G401 (cell line): ENCODE measurements around the gene THSD1. TPM values are rescaled to one million over a fixed set of nuclear protein-coding genes. Genes with fewer than 3 reads are reported as not detected.
"Not testable (repeated sequence)": the region's sequence is repeated elsewhere in the genome, so short reads cannot be mapped to it uniquely, and the experiment has no call there.

Source experiments
- DNase-seq: peaks from one replicate; pipeline ENCODE4 v3.0.0-alpha.2; 2015; ENCODE audit warnings: low spot score
- in situ Hi-C: cut with HindIII; loops from 2 replicates; pipeline ENCODE4 v1.10.0; 2016; ENCODE audit warnings: low sequenced_read_pairs, mixed read lengths
- total RNA-seq: library from RNA; depleted of rRNA; stranded (reverse); fragments of >200 nt; shearing (Covaris generic); gene quantifications from 2 replicates; pipeline ENCODE4 v1.2.3, GENCODE V29; 2014

The THSD1 gene
- total RNA-seq, 1 experiment from 2014 or later, result 1.3 TPM

DNA sequence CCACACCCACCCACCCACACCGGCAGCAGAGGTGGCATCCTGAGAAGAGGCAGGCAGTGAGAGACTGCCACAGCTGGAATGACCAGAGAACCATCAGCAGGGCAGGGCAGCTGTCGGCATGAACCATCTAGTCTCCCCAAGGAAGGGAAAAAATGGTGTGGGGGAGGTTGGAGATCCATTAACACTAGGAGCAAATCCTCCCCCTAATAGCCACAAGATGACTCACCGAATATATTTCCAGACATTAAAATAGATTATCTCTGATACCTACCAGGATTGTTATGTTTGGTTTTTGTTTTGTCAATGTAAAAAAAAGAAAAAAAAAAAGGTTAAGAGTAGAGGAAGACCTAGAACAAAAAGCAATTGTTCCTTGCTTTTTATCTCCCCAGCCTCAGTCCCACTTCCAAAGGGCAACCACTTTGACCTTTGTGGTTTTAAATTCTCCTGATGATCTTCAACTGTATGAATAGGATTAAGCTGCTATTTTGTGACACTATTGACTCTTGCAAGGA is 34.2 kb downstream of the THSD1 start:
- in situ Hi-C loops, result no loop called here
- DNase-seq, result no peak

- no peak for DNase-seq
- in situ Hi-C loops, result no loop called here
These were observed 39.7 kb downstream of the THSD1 start for GRCh38 chr13:52366291-52366690.

DNA sequence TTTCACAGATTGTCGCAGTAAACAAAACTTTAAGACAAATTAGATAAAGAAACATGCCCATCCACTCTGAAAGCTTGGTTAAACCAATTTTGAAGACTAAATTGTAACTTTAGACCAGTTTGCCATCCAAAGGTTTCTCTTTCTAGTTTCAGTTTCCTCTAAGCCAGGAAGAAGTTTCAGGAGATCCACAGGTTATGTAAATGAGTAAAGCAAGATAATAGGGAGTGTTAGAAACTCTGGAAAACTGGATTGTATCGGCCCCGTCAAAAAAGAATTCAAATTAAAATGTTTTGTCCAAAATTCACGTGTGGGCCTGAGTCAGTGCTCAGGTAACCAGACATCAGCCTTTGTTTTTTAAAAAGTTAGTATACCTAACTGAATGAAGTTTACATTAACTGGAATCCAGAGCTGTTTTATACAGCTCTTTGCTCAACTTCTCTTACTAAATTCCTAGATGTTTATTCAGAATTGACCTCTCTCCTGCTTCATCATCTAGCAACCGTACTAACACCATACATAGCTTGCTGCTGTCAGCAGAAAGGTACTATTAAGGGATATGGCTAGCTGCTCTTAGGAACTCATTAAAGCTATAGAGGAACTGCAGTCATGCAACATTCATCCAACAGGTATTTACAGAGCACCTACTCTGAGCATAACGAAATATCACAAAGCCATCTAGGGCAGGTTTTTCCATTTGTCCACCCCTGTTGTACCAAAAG is 43.6 kb downstream of the THSD1 start:
- in situ Hi-C loops, DNase-seq: not testable (repeated sequence)

GRCh38 chr13:52361225-52361624 is 44.7 kb downstream of the THSD1 start:
- in situ Hi-C loops, result no loop called here
- DNase-seq, result no peak

DNA sequence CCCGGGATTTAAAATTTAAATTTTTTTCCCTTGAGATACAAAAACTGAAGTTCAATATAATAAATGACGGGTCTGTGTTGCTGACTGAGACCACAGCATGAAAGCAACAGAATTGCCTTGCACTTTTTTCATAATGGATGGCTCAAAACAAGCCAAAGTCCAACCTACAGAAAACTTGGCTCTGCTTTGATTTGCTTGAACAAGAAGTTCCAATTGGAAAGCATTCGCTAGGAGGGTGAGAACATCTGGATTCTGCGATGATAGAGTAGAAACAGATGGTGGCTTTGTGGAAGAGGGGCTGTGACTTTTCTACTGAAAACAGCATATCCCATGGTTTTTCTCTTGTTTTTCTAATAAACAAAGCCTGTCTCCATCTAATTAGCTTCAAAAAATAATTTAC is 46.4 kb downstream of the THSD1 start:
- in situ Hi-C loops, result no loop called here
- DNase-seq, result no peak

DNA sequence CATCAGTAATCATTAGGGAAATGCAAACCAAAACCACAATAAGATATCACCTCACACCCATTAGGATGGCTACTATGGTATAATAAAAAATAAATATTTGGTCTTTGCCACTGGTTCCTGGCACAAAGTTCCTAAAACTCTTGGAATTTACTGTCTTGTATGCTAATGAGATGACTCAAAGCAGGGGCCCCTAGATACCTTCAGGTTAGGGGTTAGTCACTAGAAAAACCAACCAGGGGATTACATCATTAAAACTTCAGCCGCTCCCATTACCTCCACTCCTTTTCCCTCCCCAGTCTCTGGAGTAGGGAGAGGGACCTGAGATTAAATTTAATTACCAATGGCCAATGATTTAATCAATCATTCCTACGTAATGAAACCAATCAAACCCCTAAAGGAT is 49.6 kb downstream of the THSD1 start:
- in situ Hi-C loops, result no loop called here
- DNase-seq, result no peak

- in situ Hi-C loops, result no loop called here
- no peak for DNase-seq
These were observed 52.8 kb downstream of the THSD1 start for GRCh38 chr13:52353193-52353592.

DNA sequence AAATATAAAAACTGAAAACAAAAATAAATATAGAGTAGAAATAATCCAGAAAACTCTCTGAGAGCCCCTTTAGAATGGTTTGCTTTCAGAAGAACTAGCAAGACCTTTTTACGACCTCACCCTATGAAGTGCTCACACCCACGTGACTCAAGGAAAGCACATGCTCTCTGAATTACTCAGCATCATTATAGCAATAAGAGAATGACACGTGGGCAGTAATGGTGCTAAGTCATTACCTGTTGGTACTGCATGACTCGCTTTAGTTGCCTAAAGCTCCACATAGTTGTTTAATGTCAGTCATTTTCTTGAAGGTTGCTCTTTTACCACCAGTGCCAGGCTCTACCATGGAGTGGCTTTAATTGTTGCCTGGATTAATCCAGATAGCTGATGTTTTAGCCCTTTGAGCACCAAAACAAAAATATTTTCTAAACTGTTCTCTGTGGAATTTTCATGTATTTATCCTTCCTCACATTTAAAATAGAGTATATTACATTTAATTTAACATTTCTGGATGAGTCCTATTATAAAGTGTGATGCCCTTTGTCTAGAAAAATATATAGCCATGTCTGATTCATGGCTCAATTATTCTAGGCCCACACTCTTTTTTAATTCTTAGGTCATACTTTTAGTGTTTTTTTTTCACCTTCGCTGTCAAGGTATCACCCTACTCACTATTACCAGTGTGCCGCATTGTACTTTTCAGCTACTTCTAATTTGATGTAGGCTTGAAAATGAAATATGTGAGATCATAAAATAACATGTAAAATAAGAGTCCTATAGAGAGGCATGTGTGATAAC is 56.8 kb downstream of the THSD1 start:
- no peak for DNase-seq
- in situ Hi-C loops, result no loop called here

DNA sequence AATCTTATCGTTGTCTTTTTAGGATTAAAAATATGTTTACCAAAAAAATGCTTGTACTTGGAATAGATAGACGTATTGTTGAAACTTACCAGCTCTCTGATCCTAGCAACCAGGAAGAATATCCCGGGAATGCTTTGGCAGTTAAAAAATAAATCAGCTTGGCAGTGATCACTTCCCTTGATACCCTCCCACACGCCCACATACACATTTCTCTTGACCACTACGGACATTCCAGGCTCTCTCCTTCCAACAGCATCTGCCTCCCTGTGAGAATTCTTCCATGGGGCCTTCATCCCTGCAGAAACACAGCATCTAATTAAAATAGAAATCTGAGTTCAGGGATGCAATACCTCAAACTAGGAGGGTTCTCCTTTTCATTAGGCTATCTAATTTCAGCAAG is 57.9 kb downstream of the THSD1 start:
- DNase-seq, result no peak
- in situ Hi-C loops, result no loop called here

DNA sequence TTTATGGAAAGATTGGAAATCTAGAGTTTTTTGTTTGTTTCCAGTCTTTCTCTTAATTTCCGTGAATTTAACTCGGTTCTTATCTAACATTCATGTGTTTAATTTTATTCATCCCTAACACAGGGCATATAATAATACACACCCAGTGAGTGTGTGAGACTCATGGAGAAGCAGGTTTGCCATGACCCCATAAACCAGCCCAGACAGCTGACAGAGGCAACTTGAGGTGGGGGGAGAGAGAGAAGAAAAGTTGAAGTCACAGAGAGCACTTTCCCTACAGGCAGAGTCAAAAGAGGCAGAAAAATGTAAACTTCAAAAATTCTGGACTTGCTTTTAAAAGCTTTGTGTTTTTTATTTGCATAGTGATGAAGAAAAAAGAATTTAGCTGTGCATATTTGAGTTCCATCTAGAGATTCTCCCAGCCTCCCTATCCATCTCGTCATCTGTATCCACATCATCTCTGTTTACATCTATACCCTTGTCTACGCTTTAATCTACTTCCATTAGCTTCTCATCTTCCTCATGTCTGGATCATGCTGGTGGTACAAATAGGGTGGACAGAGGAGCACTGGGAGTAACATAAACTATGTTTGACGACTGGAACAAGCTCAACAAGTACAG is 60.2 kb downstream of the THSD1 start:
- no peak for DNase-seq
- in situ Hi-C loops, result no loop called here

- in situ Hi-C loops, result no loop called here
- DNase-seq, result no peak
These were observed 60.9 kb downstream of the THSD1 start for GRCh38 chr13:52345048-52345447.

GRCh38 chr13:52344108-52344507 is 61.9 kb downstream of the THSD1 start:
- no peak for DNase-seq
- in situ Hi-C loops, result no loop called here

DNA sequence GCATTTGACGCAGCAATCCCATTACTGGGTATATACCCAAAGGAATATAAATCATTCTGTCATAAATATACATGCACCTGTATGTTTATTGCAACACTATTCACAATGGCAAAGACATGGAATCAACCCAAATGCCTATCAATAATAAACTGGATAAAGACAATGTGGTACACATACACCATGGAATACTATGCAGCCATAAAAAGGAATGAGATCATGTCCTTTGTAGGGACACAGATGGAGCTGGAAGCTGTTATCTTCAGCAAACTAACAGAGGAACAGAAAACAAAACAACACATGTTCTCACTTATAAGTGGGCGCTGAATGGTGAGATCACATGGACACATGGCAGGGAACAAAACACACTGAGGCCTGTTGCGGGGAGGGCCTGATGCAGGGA is 63.8 kb downstream of the THSD1 start:
- DNase-seq, in situ Hi-C loops: not testable (repeated sequence)

DNA sequence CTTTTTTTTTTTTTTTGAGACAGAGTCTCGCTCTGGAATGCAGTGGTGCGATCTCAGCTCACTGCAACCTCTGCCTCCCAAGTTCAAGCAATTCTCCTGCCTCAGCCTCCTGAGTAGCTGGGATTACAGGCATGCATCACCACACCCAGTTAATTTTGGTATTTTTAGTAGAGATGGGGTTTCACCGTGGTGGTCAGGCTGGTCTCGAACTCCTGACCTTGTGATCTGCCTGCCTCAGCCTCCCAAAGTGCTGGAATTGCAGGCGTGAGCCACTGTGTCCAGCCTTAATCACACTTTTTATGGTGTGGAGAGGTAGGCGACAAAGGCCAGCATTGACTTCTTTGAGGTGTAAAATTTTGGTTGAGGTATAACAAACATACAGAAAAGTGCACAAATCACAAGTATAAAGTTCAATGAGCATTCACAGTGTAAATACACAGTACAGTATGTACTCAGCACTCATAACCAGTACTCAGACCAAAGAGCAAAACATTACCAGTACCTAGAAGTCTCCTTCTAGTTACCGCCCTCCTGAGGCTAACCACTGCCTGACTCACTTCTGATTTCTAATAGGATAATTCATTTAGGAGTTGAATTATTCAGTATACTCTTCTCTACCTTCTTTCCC is 68.0 kb downstream of the THSD1 start:
- in situ Hi-C loops, result not testable (repeated sequence)

DNA sequence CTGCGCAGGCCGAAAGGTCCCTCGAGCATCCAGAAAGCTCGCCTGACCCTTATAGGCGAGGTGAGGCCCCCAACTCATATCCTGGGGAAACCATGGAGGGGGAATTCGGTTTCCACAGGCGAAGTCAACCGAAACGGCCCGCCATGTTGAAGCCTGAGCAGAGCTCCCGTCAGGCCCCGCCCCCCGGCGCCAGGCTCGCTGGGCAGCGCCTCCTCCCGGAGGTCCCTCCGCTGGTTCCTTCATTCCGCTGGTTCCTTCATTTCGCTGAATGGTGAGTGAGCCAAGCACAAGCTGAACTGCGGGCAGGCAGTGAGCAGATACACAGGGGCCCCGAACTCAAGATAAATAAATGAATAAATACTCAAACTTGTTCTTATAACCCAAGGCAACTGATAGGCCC is 71.9 kb downstream of the THSD1 start:
- in situ Hi-C loops, DNase-seq: not testable (repeated sequence)

More for the DNA sequence above, 68.0 kb downstream of the THSD1 start:
- DNase-seq, result not testable (repeated sequence)

- DNase-seq, in situ Hi-C loops: not testable (repeated sequence)
These were observed 74.1 kb downstream of the THSD1 start for GRCh38 chr13:52331844-52332243.
